WTC11 (cell line): ENCODE results near the gene PFN2. TPM values are rescaled to one million over a fixed set of nuclear protein-coding genes. Genes with fewer than 3 reads are reported as not detected.
"Not testable (repeated sequence)": the region's sequence is repeated elsewhere in the genome, so short reads cannot be mapped to it uniquely, and the experiment has no call there.

ENCODE experiments used
- ATAC-seq: fragments of 200-7000 bp; cut with Tn5 transposase; 2 replicates; pipeline ENCODE4 v1.10.0; 2021; ENCODE audit warnings: mild to moderate bottlenecking, moderate library complexity
- CTCF ChIA-PET: fragments of 300-600 bp; sonication (Branson Sonifier 250); formaldehyde crosslinking; loops from one replicate; lab custom pipeline; 2021; ENCODE audit warnings: antibody characterized with exemption; lab: Charles Lee
- POLR2A ChIA-PET: fragments of 350-600 bp; sonication (Branson Sonifier 250); formaldehyde crosslinking; loops from one replicate; lab custom pipeline; 2021; ENCODE audit warnings: antibody characterized with exemption; lab: Charles Lee
- DNase-seq: peaks from one replicate; pipeline ENCODE4 v3.0.0; 2021; ENCODE audit warnings: low spot score
- H3K27ac Mint-ChIP-seq: 2 replicates; pipeline ENCODE4 v1.8.0; 2021; ENCODE audit warnings: mixed read lengths
- H3K27me3 Mint-ChIP-seq: 2 replicates; pipeline ENCODE4 v1.8.0; 2021; ENCODE audit warnings: low read depth, mild to moderate bottlenecking, moderate library complexity, mixed read lengths
- H3K36me3 Mint-ChIP-seq: 2 replicates; pipeline ENCODE4 v1.8.0; 2021; ENCODE audit warnings: mixed read lengths
- H3K4me1 Mint-ChIP-seq: 2 replicates; pipeline ENCODE4 v1.8.0; 2022; ENCODE audit warnings: mixed read lengths
- H3K4me3 Mint-ChIP-seq: 2 replicates; pipeline ENCODE4 v1.8.0; 2021; ENCODE audit warnings: mild to moderate bottlenecking, moderate library complexity, mixed read lengths
- H3K9me3 Mint-ChIP-seq: 2 replicates; pipeline ENCODE4 v1.8.0; 2021; ENCODE audit warnings: mixed read lengths
- CBFB ChIP-seq: sonication (generic); formaldehyde crosslinking; IDR thresholded peaks from 2 replicates; pipeline ENCODE4 v1.8.1; 2022; ENCODE audit warnings: mild to moderate bottlenecking, low read depth, missing genetic modification reagents
- ELF4 ChIP-seq: sonication (generic); formaldehyde crosslinking; IDR thresholded peaks from 2 replicates; pipeline ENCODE4 v1.8.1; 2022; ENCODE audit warnings: low read depth, mild to moderate bottlenecking, moderate library complexity, missing genetic modification reagents
- EMX1 ChIP-seq: fragments of 250-450 bp; sonication (Bioruptor Pico); IDR thresholded peaks from 2 replicates; pipeline ENCODE4 v1.8.0; 2021; ENCODE audit warnings: mild to moderate bottlenecking
- ETV6 ChIP-seq: sonication (generic); formaldehyde crosslinking; IDR thresholded peaks from 2 replicates; pipeline ENCODE4 v1.8.1; 2022; ENCODE audit warnings: mild to moderate bottlenecking, missing genetic modification reagents
- GABPB1 ChIP-seq: sonication (generic); formaldehyde crosslinking; IDR thresholded peaks from 2 replicates; pipeline ENCODE4 v1.8.1; 2023; ENCODE audit warnings: mild to moderate bottlenecking, missing genetic modification reagents
- JUN ChIP-seq: sonication (generic); formaldehyde crosslinking; IDR thresholded peaks from 2 replicates; pipeline ENCODE4 v1.8.0; 2023; ENCODE audit warnings: mild to moderate bottlenecking, missing genetic modification reagents
- RELA ChIP-seq: sonication (generic); formaldehyde crosslinking; IDR thresholded peaks from 2 replicates; pipeline ENCODE4 v1.8.1; 2022; ENCODE audit warnings: missing genetic modification reagents, mild to moderate bottlenecking, borderline replicate concordance
- SMAD4 ChIP-seq: sonication (generic); formaldehyde crosslinking; IDR thresholded peaks from 2 replicates; pipeline ENCODE4 v1.8.0; 2022; ENCODE audit warnings: mild to moderate bottlenecking, missing genetic modification reagents
- SOX15 ChIP-seq: fragments of 250-450 bp; sonication (Bioruptor Pico); IDR thresholded peaks from 2 replicates; pipeline ENCODE4 v1.9.0; 2021; ENCODE audit warnings: mild to moderate bottlenecking
- SP1 ChIP-seq: sonication (generic); formaldehyde crosslinking; conservative IDR thresholded peaks from 2 replicates; pipeline ENCODE4 v1.8.1; 2022; ENCODE audit warnings: missing genetic modification reagents
- TEAD1 ChIP-seq: sonication (generic); formaldehyde crosslinking; IDR thresholded peaks from 2 replicates; pipeline ENCODE4 v1.8.0; 2022; ENCODE audit warnings: mild to moderate bottlenecking, missing genetic modification reagents
- ZNF232 ChIP-seq: sonication (generic); formaldehyde crosslinking; IDR thresholded peaks from 2 replicates; pipeline ENCODE4 v1.8.0; 2022; ENCODE audit warnings: mild to moderate bottlenecking, missing genetic modification reagents
- ZNF416 ChIP-seq: fragments of 250-450 bp; sonication (Bioruptor Pico); IDR thresholded peaks from 2 replicates; pipeline ENCODE4 v1.9.0; 2021; ENCODE audit warnings: mild to moderate bottlenecking, inconsistent platforms
- ZNF423 ChIP-seq: fragments of 250-450 bp; sonication (Bioruptor Pico); IDR thresholded peaks from 2 replicates; pipeline ENCODE4 v2.1.2; 2022; ENCODE audit warnings: mild to moderate bottlenecking, moderate library complexity
- total RNA-seq: library from RNA; stranded (reverse); gene quantifications from 3 replicates; pipeline ENCODE4 v1.2.3, GENCODE V29; 2021
- TF ChIP-seq, protein P1 (sequence below): fragments of 250-450 bp; sonication (Bioruptor Pico); IDR thresholded peaks from 2 replicates; pipeline ENCODE4 v2.1.2; 2022; ENCODE audit warnings: mild to moderate bottlenecking, moderate library complexity
- TF ChIP-seq, protein P2 (sequence below): sonication (generic); formaldehyde crosslinking; IDR thresholded peaks from 2 replicates; pipeline ENCODE4 v1.8.1; 2023; ENCODE audit warnings: mild to moderate bottlenecking, missing genetic modification reagents, moderate library complexity
- TF ChIP-seq, protein P3 (sequence below): sonication (generic); formaldehyde crosslinking; conservative IDR thresholded peaks from 2 replicates; pipeline ENCODE4 v1.8.1; 2022; ENCODE audit warnings: mild to moderate bottlenecking, missing genetic modification reagents
- TF ChIP-seq, protein P4 (sequence below): sonication (generic); formaldehyde crosslinking; IDR thresholded peaks from 2 replicates; pipeline ENCODE4 v1.8.1; 2022; ENCODE audit warnings: low read depth, mild to moderate bottlenecking, moderate library complexity, missing genetic modification reagents, borderline replicate concordance
- TF ChIP-seq, protein P5 (sequence below): sonication (generic); formaldehyde crosslinking; IDR thresholded peaks from 2 replicates; pipeline ENCODE4 v1.8.1; 2022; ENCODE audit warnings: mild to moderate bottlenecking, moderate library complexity, missing genetic modification reagents
- TF ChIP-seq, protein P6 (sequence below): sonication (generic); formaldehyde crosslinking; IDR thresholded peaks from 2 replicates; pipeline ENCODE4 v1.8.0; 2023; ENCODE audit warnings: mild to moderate bottlenecking, missing genetic modification reagents
- TF ChIP-seq, protein P7 (sequence below): sonication (generic); formaldehyde crosslinking; IDR thresholded peaks from 2 replicates; pipeline ENCODE4 v1.8.1; 2022; ENCODE audit warnings: low read depth, missing genetic modification reagents, borderline replicate concordance

The PFN2 gene
- total RNA-seq, 1 experiment from 2014 or later = 158 TPM

DNA sequence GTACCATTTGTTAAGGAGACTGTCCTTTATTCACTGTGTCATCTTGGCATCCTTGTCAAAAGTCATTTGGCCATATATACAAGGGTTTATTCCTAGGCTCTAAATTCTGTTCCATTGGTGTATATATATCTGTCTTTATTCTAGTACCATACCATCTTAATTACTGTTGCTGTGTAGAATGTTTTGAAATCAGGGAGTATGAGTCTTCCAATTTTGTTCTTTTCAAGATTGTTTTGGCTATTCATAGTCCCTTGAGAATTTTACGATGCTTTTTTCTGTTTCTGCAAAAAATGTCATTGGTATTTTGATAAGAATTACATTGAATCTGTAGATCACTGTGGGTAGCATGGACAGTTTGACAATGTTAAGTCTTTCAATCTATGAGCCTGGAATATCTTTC, 28.7 kb downstream of the PFN2 start (continued):
- TF ChIP-seq, protein P1, sequence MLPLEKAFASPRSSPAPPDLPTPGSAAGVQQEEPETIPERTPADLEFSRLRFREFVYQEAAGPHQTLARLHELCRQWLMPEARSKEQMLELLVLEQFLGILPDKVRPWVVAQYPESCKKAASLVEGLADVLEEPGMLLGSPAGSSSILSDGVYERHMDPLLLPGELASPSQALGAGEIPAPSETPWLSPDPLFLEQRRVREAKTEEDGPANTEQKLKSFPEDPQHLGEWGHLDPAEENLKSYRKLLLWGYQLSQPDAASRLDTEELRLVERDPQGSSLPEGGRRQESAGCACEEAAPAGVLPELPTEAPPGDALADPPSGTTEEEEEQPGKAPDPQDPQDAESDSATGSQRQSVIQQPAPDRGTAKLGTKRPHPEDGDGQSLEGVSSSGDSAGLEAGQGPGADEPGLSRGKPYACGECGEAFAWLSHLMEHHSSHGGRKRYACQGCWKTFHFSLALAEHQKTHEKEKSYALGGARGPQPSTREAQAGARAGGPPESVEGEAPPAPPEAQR (CRISPR knock-in tag) = no peak

DNA sequence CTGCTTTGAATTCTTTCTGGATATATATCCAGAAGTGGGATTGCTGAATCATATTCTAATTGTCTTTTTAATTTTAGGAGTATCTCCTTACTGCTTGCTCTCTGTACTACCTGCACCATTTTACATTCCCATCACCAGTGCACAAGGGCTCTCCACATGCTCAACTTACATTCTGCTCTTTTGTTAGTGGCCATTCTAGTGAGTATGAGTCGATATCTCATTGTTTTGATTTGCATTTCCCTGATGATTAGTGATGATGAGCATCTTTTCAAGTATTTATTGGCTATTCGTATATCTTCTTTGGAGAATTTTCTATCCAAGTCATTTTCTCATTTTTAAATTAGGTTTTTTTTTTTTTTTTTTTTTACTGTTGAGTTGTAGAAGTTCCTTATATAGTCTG, 29.5 kb downstream of the PFN2 start:
- no peak overlapping the region for H3K4me3 Mint-ChIP-seq
- CTCF ChIA-PET = no interaction called here
- ATAC-seq = no peak
- peaks cover 43% of the 10 kb centered on the region for H3K36me3 Mint-ChIP-seq
- POLR2A ChIA-PET = no interaction called here
- no peaks in the 10 kb centered on the region for H3K4me1 Mint-ChIP-seq
- peaks cover 33% of the 10 kb centered on the region for H3K9me3 Mint-ChIP-seq
- no peaks in the 10 kb centered on the region; the same call in 1 of the 2 replicates for H3K27me3 Mint-ChIP-seq
- TF ChIP-seq ELF4 (CRISPR knock-in tag) (no peak), EMX1 (CRISPR knock-in tag) (no peak), CBFB (no peak), RELA (CRISPR knock-in tag) (no peak), ZNF232 (CRISPR knock-in tag) (no peak), TEAD1 (CRISPR knock-in tag) (no peak), SOX15 (CRISPR knock-in tag) (no peak), ZNF423 (CRISPR knock-in tag) (no peak), SP1 (CRISPR knock-in tag) (no peak), GABPB1 (CRISPR knock-in tag) (no peak), SMAD4 (CRISPR knock-in tag) (no peak), ZNF416 (CRISPR knock-in tag) (no peak), ETV6 (CRISPR knock-in tag) (no peak), JUN (CRISPR knock-in tag) (no peak)
- TF ChIP-seq, protein P2, sequence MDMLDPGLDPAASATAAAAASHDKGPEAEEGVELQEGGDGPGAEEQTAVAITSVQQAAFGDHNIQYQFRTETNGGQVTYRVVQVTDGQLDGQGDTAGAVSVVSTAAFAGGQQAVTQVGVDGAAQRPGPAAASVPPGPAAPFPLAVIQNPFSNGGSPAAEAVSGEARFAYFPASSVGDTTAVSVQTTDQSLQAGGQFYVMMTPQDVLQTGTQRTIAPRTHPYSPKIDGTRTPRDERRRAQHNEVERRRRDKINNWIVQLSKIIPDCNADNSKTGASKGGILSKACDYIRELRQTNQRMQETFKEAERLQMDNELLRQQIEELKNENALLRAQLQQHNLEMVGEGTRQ (CRISPR knock-in tag) = no peak
- TF ChIP-seq, protein P3, sequence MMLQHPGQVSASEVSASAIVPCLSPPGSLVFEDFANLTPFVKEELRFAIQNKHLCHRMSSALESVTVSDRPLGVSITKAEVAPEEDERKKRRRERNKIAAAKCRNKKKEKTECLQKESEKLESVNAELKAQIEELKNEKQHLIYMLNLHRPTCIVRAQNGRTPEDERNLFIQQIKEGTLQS (CRISPR knock-in tag) = no peak
- TF ChIP-seq, protein P4, sequence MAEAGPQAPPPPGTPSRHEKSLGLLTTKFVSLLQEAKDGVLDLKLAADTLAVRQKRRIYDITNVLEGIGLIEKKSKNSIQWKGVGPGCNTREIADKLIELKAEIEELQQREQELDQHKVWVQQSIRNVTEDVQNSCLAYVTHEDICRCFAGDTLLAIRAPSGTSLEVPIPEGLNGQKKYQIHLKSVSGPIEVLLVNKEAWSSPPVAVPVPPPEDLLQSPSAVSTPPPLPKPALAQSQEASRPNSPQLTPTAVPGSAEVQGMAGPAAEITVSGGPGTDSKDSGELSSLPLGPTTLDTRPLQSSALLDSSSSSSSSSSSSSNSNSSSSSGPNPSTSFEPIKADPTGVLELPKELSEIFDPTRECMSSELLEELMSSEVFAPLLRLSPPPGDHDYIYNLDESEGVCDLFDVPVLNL (CRISPR knock-in tag) = no peak
- TF ChIP-seq, protein P5, sequence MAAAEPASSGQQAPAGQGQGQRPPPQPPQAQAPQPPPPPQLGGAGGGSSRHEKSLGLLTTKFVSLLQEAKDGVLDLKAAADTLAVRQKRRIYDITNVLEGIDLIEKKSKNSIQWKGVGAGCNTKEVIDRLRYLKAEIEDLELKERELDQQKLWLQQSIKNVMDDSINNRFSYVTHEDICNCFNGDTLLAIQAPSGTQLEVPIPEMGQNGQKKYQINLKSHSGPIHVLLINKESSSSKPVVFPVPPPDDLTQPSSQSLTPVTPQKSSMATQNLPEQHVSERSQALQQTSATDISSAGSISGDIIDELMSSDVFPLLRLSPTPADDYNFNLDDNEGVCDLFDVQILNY (CRISPR knock-in tag) = no peak
- TF ChIP-seq, protein P6, sequence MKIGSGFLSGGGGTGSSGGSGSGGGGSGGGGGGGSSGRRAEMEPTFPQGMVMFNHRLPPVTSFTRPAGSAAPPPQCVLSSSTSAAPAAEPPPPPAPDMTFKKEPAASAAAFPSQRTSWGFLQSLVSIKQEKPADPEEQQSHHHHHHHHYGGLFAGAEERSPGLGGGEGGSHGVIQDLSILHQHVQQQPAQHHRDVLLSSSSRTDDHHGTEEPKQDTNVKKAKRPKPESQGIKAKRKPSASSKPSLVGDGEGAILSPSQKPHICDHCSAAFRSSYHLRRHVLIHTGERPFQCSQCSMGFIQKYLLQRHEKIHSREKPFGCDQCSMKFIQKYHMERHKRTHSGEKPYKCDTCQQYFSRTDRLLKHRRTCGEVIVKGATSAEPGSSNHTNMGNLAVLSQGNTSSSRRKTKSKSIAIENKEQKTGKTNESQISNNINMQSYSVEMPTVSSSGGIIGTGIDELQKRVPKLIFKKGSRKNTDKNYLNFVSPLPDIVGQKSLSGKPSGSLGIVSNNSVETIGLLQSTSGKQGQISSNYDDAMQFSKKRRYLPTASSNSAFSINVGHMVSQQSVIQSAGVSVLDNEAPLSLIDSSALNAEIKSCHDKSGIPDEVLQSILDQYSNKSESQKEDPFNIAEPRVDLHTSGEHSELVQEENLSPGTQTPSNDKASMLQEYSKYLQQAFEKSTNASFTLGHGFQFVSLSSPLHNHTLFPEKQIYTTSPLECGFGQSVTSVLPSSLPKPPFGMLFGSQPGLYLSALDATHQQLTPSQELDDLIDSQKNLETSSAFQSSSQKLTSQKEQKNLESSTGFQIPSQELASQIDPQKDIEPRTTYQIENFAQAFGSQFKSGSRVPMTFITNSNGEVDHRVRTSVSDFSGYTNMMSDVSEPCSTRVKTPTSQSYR (CRISPR knock-in tag) = no peak
- TF ChIP-seq, protein P7, sequence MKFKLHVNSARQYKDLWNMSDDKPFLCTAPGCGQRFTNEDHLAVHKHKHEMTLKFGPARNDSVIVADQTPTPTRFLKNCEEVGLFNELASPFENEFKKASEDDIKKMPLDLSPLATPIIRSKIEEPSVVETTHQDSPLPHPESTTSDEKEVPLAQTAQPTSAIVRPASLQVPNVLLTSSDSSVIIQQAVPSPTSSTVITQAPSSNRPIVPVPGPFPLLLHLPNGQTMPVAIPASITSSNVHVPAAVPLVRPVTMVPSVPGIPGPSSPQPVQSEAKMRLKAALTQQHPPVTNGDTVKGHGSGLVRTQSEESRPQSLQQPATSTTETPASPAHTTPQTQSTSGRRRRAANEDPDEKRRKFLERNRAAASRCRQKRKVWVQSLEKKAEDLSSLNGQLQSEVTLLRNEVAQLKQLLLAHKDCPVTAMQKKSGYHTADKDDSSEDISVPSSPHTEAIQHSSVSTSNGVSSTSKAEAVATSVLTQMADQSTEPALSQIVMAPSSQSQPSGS (CRISPR knock-in tag) = no peak
- TF ChIP-seq, all 79 proteins: peak for 0
- DNase-seq = no peak
- no peak overlapping the region for H3K27ac Mint-ChIP-seq

DNA sequence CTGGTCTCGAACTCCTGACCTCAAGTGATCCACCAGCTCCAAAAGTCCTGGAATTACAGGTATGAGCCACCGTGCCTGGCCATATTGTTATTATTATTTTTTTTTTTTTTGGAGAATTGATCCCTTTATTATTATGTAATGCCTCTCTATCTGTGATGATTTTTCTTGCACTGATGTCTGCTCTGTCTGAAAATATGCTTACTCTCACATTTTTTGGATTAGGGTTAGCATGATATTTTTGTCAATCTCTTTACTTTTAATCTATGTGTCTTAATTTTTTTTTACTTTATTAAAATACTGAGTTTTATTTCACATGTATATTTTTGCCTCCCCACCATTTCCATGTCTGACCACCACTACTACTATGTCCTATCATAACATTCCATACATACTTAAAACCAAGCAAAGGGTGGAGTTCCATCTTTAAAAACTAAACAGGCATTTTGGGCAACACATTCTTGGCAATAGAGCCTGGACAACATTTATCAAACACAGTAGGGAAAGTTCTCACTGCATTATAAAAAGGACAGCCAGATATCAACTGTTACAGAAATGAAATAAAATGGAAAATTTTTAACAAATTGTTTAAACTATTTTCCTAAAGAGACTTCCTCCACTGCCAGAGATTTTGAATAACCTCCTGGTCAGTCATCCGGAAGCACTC, 32.2 kb downstream of the PFN2 start:
- H3K4me1 Mint-ChIP-seq, POLR2A ChIA-PET, H3K4me3 Mint-ChIP-seq, H3K27me3 Mint-ChIP-seq, ATAC-seq, DNase-seq, H3K27ac Mint-ChIP-seq: not testable (repeated sequence)
- peaks cover 21% of the 10 kb centered on the region for H3K9me3 Mint-ChIP-seq
- H3K36me3 Mint-ChIP-seq = peaks cover 22% of the 10 kb centered on the region
- CTCF ChIA-PET = interaction anchor here (1.5 to 3.2 kb wide), 2 partner anchors 33 to 245 kb away, joined by 3 to 22 read pairs; no protein-coding TSS in a partner anchor
